Mucosa of rectum (tissue), 2 donors: ENCODE data around the gene SCAF8.

ENCODE experiments used
- H3K27ac ChIP-seq, 2 donors: one replicate each; pipeline ENCODE4 v1.7.0; 2013; ENCODE audit warnings: inconsistent platforms in 2 of 2, low read depth in 2 of 2, low read length in 2 of 2
- H3K27me3 ChIP-seq, 2 donors: one replicate each; pipeline ENCODE4 v1.7.0; 2013; ENCODE audit warnings: low read length in 2 of 2; ENCODE audit not compliant: control insufficient read depth in 2 of 2, insufficient read depth in 2 of 2
- H3K36me3 ChIP-seq, 2 donors: one replicate each; pipeline ENCODE4 v1.7.0; 2013; ENCODE audit warnings: low read length in 2 of 2; ENCODE audit not compliant: control insufficient read depth in 2 of 2, insufficient read depth in 2 of 2
- H3K4me1 ChIP-seq, 2 donors: one replicate each; pipeline ENCODE4 v1.7.0; 2013; ENCODE audit warnings: low read length in 2 of 2, mild to moderate bottlenecking in 1 of 2; ENCODE audit not compliant: control insufficient read depth in 2 of 2, insufficient read depth in 2 of 2
- H3K4me3 ChIP-seq, 2 donors: one replicate each; pipeline ENCODE4 v1.7.0; 2013; ENCODE audit warnings: low read length in 2 of 2
- H3K9ac ChIP-seq, 2 donors: one replicate each; pipeline ENCODE4 v1.7.0; 2013; ENCODE audit warnings: low read length in 2 of 2, low read depth in 1 of 2, mild to moderate bottlenecking in 1 of 2
- H3K9me3 ChIP-seq, 2 donors: one replicate each; pipeline ENCODE4 v1.7.0; 2013; ENCODE audit warnings: low read length in 2 of 2; ENCODE audit not compliant: control insufficient read depth in 2 of 2
- donor health status: healthy.
- donor health status: Normal muscosa, but diverticular disease.

Gene SCAF8

GRCh38 chr6:154733183-154733625 is at the start of gene SCAF8:
TSS of gene SCAF8 (plus strand) at chr6:154733416. CDS start at chr6:154733901, 485 bp downstream.
- Histone ChIP-seq H3K9me3 (no peaks in the 10 kb centered on the region), H3K27me3 (no peaks in the 10 kb centered on the region), H3K36me3 (peaks cover 0 to 3% of the 10 kb centered on the region in 2 donors), H3K27ac (peak within 1 kb of the TSS; percentile 99), H3K4me3 (peak within 1 kb of the TSS; percentile 94 to 95), H3K4me1 (peaks cover 18 to 20% of the 10 kb centered on the region in 2 donors), H3K9ac (peak within 1 kb of the TSS; percentile 88 to 98)

GRCh38 chr6:154683756-154684523 is 49.3 kb upstream of the SCAF8 start:
- Histone ChIP-seq H3K36me3 (no peaks in the 10 kb centered on the region), H3K4me3 (peak overlapping the region in 1 of 2 donors; percentile 3), H3K27ac (peak overlapping the region; percentile 4 to 68), H3K4me1 (peaks cover 0 to 3% of the 10 kb centered on the region in 2 donors), H3K27me3 (no peaks in the 10 kb centered on the region), H3K9me3 (no peaks in the 10 kb centered on the region), H3K9ac (no peak overlapping the region)

- H3K27ac ChIP-seq = no peak overlapping the region
- H3K36me3 ChIP-seq = no peaks in the 10 kb centered on the region
- no peak overlapping the region for H3K9ac ChIP-seq
- no peaks in the 10 kb centered on the region for H3K9me3 ChIP-seq
- H3K27me3 ChIP-seq = no peaks in the 10 kb centered on the region
- peaks cover 0 to 8% of the 10 kb centered on the region in 2 donors for H3K4me1 ChIP-seq
- H3K4me3 ChIP-seq = no peak overlapping the region
Observed at GRCh38 chr6:154686162-154686561, 47.1 kb upstream of the SCAF8 start.

GRCh38 chr6:154689493-154690255 is 43.5 kb upstream of the SCAF8 start:
- H3K9ac ChIP-seq = no peak overlapping the region
- peaks cover 0 to 5% of the 10 kb centered on the region in 2 donors for H3K4me1 ChIP-seq
- H3K27me3 ChIP-seq = no peaks in the 10 kb centered on the region
- H3K36me3 ChIP-seq = no peaks in the 10 kb centered on the region
- H3K27ac ChIP-seq = no peak overlapping the region
- H3K4me3 ChIP-seq = no peak overlapping the region
- H3K9me3 ChIP-seq = no peaks in the 10 kb centered on the region

GRCh38 chr6:154690857-154691256 is 42.4 kb upstream of the SCAF8 start:
- Histone ChIP-seq H3K9me3 (no peaks in the 10 kb centered on the region), H3K36me3 (no peaks in the 10 kb centered on the region), H3K27me3 (no peaks in the 10 kb centered on the region), H3K27ac (peak overlapping the region; percentile 16 to 42), H3K9ac (no peak overlapping the region), H3K4me1 (peaks cover 0 to 5% of the 10 kb centered on the region in 2 donors), H3K4me3 (no peak overlapping the region)

GRCh38 chr6:154696661-154697060 is 36.6 kb upstream of the SCAF8 start:
- no peaks in the 10 kb centered on the region for H3K36me3 ChIP-seq

GRCh38 chr6:154703124-154703523 is 30.1 kb upstream of the SCAF8 start:
- no peaks in the 10 kb centered on the region for H3K4me1 ChIP-seq
- H3K36me3 ChIP-seq = no peaks in the 10 kb centered on the region
- no peak overlapping the region for H3K27ac ChIP-seq
- no peak overlapping the region for H3K4me3 ChIP-seq
- H3K9ac ChIP-seq = no peak overlapping the region
- H3K27me3 ChIP-seq = peaks cover 0 to 3% of the 10 kb centered on the region in 2 donors
- no peaks in the 10 kb centered on the region for H3K9me3 ChIP-seq

More at GRCh38 chr6:154696661-154697060, 36.6 kb upstream of the SCAF8 start:
- Histone ChIP-seq H3K4me1 (no peaks in the 10 kb centered on the region), H3K27me3 (no peaks in the 10 kb centered on the region), H3K4me3 (no peak overlapping the region), H3K27ac (no peak overlapping the region), H3K9me3 (no peaks in the 10 kb centered on the region), H3K9ac (no peak overlapping the region)

GRCh38 chr6:154705471-154706113 is 27.6 kb upstream of the SCAF8 start:
- Histone ChIP-seq H3K9ac (no peak overlapping the region), H3K9me3 (no peaks in the 10 kb centered on the region), H3K36me3 (no peaks in the 10 kb centered on the region), H3K4me3 (no peak overlapping the region), H3K4me1 (no peaks in the 10 kb centered on the region), H3K27ac (no peak overlapping the region), H3K27me3 (peaks cover 0 to 3% of the 10 kb centered on the region in 2 donors)

- H3K36me3 ChIP-seq = no peaks in the 10 kb centered on the region
- peaks cover 0 to 3% of the 10 kb centered on the region in 2 donors for H3K27me3 ChIP-seq
- no peaks in the 10 kb centered on the region for H3K4me1 ChIP-seq
- no peak overlapping the region for H3K27ac ChIP-seq
- H3K9me3 ChIP-seq = no peaks in the 10 kb centered on the region
- H3K9ac ChIP-seq = no peak overlapping the region
- H3K4me3 ChIP-seq = no peak overlapping the region
Observed at GRCh38 chr6:154706389-154706788, 26.8 kb upstream of the SCAF8 start.

GRCh38 chr6:154709621-154710020 is 23.6 kb upstream of the SCAF8 start:
- Histone ChIP-seq H3K9me3 (no peaks in the 10 kb centered on the region), H3K4me3 (no peak overlapping the region), H3K9ac (no peak overlapping the region), H3K36me3 (no peaks in the 10 kb centered on the region), H3K4me1 (no peaks in the 10 kb centered on the region), H3K27ac (no peak overlapping the region), H3K27me3 (no peaks in the 10 kb centered on the region)
